Endometrium (tissue), 2 donors: ENCODE results near the gene CHD2.
"Not testable (repeated sequence)": the region's sequence is repeated elsewhere in the genome, so short reads cannot be mapped to it uniquely, and the experiment has no call there.

ENCODE experiments used
- FAIRE-seq: peaks from 2 replicates; lab custom pipeline; 2012; peaks lifted over from hg19 to GRCh38; lab: Jason Lieb, UNC
- donor health status: control.
- donor health status: control.

Gene CHD2

GRCh38 chr15:93020976-93021772 is 121.0 kb downstream of the CHD2 start:
- FAIRE-seq, result no peak

GRCh38 chr15:93024293-93024692 is 124.2 kb downstream of the CHD2 start:
- FAIRE-seq, result no peak

GRCh38 chr15:93024716-93025624 is 124.8 kb downstream of the CHD2 start:
- FAIRE-seq, result no peak

DNA sequence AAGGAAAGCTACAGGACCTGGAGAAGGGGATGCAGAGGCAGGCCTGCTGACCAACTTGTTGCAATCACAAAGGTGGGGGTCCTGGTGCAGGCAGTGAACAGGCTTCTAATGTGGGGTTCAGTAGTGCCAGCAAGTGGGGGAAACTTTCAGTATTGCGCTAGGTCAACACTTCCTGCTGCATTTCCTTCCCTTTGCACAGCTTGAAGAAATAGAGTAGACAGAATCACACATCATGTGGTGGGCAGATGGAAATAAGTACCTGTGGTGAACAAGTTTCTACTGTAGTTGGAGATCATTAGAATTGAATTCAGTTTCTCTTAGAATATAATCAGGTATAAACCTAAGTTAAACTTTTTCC is 125.5 kb downstream of the CHD2 start:
- FAIRE-seq, result no peak

GRCh38 chr15:93026380-93026817 is 126.3 kb downstream of the CHD2 start:
- FAIRE-seq, result no peak

DNA sequence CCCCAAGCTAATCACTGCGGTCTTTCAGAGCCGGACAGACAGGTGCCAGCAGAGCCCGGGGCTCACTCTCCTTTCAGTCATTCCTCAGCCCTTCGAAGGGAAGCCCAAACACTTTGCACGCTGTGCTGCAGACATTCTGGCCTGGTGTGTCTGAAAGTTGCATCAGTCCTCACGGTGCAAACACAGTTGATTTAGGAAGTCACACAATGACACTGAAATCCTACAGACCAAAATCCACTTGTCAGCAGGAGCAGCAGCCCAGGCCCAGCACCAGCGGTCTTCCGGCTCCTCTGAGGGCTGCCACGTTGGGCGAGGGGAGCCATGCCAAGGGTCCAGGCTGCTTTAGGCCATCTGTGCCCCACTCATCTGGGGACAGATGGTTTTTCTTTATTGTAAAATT is 127.3 kb downstream of the CHD2 start:
- no peak for FAIRE-seq

- no peak for FAIRE-seq
These were observed 128.0 kb downstream of the CHD2 start for GRCh38 chr15:93028111-93028631.

DNA sequence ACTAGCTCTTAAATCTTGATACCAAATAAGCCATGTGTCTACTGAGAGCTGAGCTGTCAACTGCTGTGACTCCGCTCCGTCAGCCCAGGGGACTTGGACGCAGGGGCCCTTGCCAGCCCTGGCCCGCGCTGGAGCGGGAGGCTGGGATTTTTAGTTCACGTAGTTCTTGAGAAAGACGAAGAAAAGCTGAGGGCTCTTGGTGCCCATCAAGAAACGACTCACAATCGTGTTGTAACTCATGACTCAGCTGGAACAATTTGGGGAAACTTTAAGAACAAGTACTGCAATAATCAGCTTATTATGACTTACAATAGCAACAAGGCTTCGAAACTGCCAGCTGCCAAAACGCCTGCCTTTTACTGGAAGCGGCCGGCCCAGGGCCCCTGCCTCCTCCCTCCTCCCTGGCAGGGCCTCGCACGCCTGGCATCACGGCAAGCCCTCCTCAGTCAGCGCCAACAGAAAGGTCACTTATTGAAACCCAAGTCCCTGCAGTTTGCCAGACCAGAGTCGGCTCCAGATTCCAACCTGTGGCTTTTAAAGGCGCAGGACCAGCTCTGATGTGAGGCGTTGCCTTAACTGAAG is 128.6 kb downstream of the CHD2 start:
- FAIRE-seq, result no peak

DNA sequence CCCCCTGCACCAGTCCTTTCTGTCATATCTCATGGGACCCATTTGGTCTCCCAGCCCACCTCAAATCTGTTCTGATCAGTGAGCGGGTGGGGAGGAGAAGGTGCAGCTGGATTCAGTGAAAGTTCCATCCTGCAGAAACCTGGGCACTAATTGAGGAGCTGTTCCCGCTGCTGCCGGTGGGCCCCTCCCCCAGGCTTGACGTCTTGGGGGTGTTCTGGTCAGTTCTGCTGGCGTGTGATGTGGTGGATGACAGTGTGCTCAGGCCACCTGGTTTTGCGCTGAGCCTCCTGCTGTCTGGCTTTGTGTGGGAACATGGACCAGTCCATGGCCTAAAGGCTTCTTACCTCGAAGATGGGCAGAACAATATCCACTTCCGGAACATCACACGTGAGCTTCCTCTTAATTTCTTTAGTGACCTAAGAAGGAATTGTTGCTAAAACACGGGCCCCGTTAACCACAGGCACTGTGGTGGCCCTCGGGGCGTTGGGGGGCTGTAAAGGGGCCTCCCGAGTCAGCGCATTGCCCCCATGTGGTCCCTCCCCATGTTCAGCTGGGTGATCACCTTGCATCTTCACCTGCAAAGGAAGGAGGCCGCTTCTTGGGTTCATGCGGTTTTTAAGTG is 129.2 kb downstream of the CHD2 start:
- no peak for FAIRE-seq

GRCh38 chr15:93029836-93030429 is 129.8 kb downstream of the CHD2 start:
- no peak for FAIRE-seq

- FAIRE-seq, result no peak
These were observed 130.4 kb downstream of the CHD2 start for GRCh38 chr15:93030430-93031102.

- FAIRE-seq, result no peak
These were observed 131.0 kb downstream of the CHD2 start for GRCh38 chr15:93031103-93031464.

- not testable (repeated sequence) for FAIRE-seq
These were observed 131.6 kb downstream of the CHD2 start for GRCh38 chr15:93031557-93032384.

GRCh38 chr15:93032515-93033206 is 132.5 kb downstream of the CHD2 start:
- not testable (repeated sequence) for FAIRE-seq

DNA sequence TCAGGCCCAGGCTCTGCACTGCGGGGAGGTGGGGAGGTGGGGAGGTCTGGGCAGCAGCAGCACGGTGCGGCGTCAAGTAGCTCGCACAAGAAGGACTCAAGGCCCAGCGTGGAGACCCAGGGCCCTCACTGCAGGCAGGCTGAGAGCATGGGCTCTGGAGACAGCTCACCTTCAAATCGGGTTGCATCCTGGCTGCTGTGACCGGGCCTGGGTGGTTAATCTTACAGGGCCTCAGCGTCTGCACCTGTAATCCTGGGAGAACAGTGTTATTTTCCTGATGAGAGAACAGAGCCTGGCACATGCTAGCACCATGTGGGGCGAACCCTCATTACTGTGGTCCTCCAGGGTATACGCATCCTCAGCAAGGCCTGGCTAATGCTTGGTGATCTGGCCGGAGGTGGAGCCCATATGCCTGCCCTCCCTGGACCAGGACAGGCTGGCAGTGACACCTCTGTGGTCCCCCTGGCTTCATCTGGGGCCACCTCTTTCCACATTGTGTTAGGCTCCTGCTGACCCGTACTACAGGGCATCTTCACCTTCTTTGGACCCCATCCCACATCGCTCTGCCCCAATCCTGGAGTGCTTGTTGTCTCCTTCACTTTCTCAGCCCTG is 133.4 kb downstream of the CHD2 start:
- no peak for FAIRE-seq

GRCh38 chr15:93034512-93034911 is 134.4 kb downstream of the CHD2 start:
- no peak for FAIRE-seq

GRCh38 chr15:93035092-93035915 is 135.2 kb downstream of the CHD2 start:
- no peak for FAIRE-seq
